HG03108 (cell line): ENCODE measurements around the gene TLE3.

ENCODE experiments used
- ATAC-seq: cut with Tn5 transposase; IDR thresholded peaks from one replicate; pipeline ENCODE4 v1.9.1; 2021; ENCODE audit warnings: moderate library complexity; ENCODE audit not compliant: unreplicated experiment

TLE3 gene

DNA sequence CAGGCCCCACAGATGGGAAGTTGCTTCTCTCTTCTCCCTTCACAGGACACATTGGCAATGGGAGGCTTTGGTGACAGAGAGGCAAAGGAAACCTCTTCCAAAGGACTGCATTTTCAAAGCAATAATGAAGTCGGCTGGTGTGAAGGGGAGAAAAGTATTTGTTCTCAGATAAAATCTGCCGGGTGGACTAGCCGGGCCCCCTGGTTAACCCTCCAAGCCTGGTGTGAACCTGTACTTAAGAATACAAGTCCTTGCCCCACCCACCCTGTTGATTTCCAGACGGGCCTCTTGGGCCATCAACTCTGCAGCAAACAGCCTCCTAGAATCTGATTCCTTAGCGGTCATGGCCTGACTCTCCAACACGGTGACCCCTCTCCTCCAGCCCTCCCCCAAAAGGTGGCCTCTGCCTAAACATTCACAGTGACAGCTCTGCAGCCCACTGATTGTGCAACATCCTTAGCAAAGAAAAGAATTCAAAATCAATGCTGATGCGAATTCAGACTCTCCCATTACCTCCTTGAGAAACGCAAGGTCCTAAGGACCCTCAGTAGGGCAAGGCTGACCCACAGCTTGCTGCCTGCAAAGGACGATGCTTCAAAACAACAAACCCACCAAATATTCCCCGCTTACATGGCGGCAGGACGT is 9.9 kb downstream of the TLE3 start:
- ATAC-seq, result no peak

DNA sequence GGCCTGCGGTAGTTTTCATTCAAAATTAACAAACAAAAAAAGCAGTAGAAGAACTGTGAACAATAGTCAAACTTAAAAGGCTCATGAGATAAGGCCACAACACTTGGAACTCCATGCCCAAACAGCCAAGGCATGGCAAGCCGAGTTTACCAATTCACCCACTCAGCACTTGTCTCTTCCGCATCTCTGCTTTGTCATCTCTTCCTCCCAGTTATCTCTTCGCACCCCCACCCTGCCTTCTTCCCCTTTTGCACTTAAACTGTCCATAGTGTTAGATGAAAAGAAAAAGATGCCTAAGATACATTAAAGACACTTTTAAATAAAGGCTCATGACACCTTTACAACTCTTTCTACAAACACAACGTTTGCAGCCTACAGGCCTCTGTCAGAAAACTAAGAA is 11.1 kb downstream of the TLE3 start:
- ATAC-seq, result no peak

- ATAC-seq, result no peak
Observed at GRCh38 chr15:70084461-70084860, 13.3 kb downstream of the TLE3 start.

DNA sequence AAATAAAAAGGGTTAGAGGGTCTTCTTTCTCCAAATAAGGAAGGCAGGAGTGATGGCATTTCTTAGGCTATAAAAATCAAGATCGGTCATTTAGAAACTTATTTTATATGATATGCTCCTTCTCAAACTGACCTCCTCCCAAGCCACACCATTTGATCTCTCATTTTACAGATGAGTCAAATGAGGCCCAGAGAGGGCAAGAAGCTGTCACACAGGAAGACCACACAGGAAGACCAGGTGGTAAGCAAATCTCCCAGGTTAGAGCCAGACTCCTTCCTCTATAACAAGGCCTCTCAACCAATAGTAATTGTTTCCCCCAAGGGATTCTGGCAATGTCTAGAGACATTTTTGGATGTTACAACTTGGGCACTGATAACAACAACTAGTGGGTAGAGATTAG is 13.8 kb downstream of the TLE3 start:
- no peak for ATAC-seq

GRCh38 chr15:70083418-70083817 is 14.3 kb downstream of the TLE3 start:
- ATAC-seq, result no peak

GRCh38 chr15:70082281-70082900 is 15.3 kb downstream of the TLE3 start:
- no peak for ATAC-seq

GRCh38 chr15:70081612-70082011 is 16.1 kb downstream of the TLE3 start:
- no peak for ATAC-seq

- ATAC-seq, result no peak
Observed at GRCh38 chr15:70080347-70080746, 17.4 kb downstream of the TLE3 start.

DNA sequence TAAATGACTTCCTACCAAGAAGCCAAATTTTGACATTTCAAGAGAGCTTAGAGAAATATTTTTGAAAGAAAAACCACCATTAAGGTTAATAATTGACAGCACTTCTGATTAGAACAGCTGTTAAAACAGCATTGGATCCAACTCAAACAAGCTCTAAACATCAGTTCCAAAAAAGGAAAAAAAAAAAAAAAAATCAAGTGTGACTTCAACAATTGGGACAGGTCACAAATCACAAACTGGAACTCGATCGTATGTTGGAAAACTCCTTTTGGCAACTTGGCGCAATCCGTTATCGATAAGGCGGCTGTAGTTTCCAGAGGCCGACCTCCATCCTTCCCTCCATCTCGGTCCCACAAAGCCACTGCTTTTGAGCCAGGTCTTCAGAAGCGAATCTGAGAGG is 17.8 kb downstream of the TLE3 start:
- no peak for ATAC-seq

GRCh38 chr15:70078578-70079417 is 18.9 kb downstream of the TLE3 start:
- no peak for ATAC-seq

DNA sequence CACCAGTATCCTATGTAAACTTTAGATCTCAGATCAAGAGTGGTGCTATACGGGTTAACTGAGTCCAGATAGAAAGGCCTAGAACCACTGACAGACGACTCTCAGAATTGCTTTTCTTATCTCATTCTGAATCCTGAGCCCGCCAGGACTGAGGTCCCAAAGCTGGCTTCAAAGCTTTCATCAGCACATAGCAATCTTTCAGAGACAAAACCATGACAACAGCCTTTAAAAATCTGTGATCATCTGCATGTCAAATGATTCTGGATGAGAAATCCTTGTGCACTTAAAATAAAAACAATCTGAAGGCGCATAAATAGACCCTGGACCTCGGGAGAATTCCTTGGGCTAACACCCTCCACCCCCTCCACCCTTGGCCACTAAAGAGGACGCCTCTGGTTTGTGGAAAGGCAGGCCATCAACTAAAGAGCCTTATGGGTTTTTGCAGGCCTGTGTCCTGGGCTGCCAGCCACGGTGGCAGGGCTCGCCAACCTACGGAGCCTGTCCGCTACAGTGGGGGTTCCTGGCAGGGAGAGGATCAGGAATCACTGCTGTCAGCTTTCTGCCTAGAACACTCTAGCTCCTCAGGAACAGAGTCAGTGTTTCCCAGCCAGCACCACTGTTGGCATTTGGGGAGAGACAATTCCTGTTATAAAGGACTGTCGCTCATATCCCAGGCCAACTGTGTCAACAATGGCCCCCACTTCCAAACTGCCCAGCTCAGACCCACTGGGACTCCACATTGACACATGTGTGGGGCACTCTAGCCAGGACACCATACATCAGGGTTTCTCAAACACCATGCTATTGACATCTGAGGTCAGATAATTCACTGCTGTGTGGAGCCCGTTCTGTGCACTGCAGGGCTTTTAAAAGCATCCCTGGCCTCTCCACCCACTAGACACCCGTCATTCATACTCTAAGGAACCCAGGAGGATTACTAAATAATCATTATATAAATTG is 20.2 kb downstream of the TLE3 start:
- ATAC-seq, result no peak

- ATAC-seq, result no peak
Observed at GRCh38 chr15:70074380-70074779, 23.3 kb downstream of the TLE3 start.

DNA sequence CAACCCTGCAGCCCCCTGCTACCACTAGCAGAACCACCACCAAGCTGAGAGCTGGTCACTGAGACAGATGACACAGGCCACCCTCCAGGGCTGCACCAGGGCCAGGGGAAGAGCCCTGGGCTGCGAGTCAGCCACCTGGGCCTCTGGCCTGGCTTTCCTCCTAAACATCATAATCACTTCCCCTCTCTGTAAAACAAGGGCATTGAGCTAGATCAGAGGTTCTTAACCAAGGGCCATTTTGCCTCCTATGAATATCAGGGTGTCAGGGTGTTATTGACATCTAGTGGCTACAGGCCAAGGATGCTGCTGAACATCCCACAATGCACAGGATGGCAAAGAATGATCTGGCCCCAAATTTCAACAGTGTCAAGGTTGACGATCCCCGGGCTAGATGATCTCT is 25.2 kb downstream of the TLE3 start:
- no peak for ATAC-seq

- no peak for ATAC-seq
Observed at GRCh38 chr15:70071799-70072198, 25.9 kb downstream of the TLE3 start.

GRCh38 chr15:70069716-70070115 is 28.0 kb downstream of the TLE3 start:
- ATAC-seq, result no peak

GRCh38 chr15:70068783-70069565 is 28.7 kb downstream of the TLE3 start:
- no peak for ATAC-seq

DNA sequence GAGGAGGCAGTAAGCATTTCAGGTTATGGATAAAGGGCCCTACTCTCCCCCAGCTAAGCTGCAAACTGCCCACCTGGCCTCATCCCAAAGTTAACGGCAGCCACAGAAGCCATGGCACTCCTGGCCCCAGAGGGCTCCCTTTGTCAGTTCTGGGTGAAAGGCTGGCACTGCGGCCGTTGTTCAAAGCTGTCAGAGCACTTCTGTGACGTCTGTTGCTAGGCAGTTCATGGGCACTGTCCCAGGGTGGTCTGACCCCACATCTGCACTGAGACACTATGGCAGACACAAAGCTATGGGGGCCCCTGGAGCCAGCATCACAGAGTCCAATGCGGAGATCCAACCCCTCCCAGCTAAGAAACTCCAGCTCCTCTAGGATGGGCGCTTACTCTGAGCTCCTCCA is 30.0 kb downstream of the TLE3 start:
- no peak for ATAC-seq

GRCh38 chr15:70067011-70067410 is 30.7 kb downstream of the TLE3 start:
- ATAC-seq, result no peak

- no peak for ATAC-seq
Observed at GRCh38 chr15:70066447-70066846, 31.3 kb downstream of the TLE3 start.

GRCh38 chr15:70066004-70066403 is 31.7 kb downstream of the TLE3 start:
- no peak for ATAC-seq
